Stimulated activated naive B cell treated with anti-CD40 and anti-IgM and Interleukin-4, amounts not matched to agents 10 μg/mL and 1 μg/mL and 100 μg/mL, for 72 hours (primary cell): ENCODE data around the gene METTL22.
A peak's percentile ranks its signal among the peaks of the same experiment; 100 is the strongest.

Experiments
- ATAC-seq, 2 donors: fragments of 150-1000 bp; cut with Tn5 transposase; replicated peaks; 2 replicates each; pipeline ENCODE4 v1.10.0; 2021; ENCODE audit warnings: moderate library complexity in 1 of 2
- DNase-seq: peaks from one replicate; pipeline ENCODE4 v3.0.0; 2021
- H3K27ac Mint-ChIP-seq: one replicate; pipeline ENCODE4 v1.8.0; 2022; ENCODE audit warnings: mild to moderate bottlenecking, mixed read lengths
- H3K27me3 Mint-ChIP-seq, 2 donors: one replicate each; pipeline ENCODE4 v1.8.0; 2022; ENCODE audit warnings: mixed read lengths in 2 of 2
- H3K36me3 Mint-ChIP-seq, 2 donors: one replicate each; pipeline ENCODE4 v1.8.0; 2022; ENCODE audit warnings: mixed read lengths in 2 of 2, mild to moderate bottlenecking in 1 of 2
- H3K4me1 Mint-ChIP-seq, 2 donors: one replicate each; pipeline ENCODE4 v1.8.0; 2022; ENCODE audit warnings: mixed read lengths in 2 of 2, mild to moderate bottlenecking in 1 of 2
- H3K4me3 Mint-ChIP-seq, 2 donors: one replicate each; pipeline ENCODE4 v1.8.0; 2022; ENCODE audit warnings: mild to moderate bottlenecking in 2 of 2, mixed read lengths in 2 of 2, moderate library complexity in 1 of 2
- H3K9me3 Mint-ChIP-seq, 2 donors: one replicate each; pipeline ENCODE4 v1.8.0; 2022; ENCODE audit warnings: mixed read lengths in 2 of 2, mild to moderate bottlenecking in 1 of 2

Gene METTL22, protein sequence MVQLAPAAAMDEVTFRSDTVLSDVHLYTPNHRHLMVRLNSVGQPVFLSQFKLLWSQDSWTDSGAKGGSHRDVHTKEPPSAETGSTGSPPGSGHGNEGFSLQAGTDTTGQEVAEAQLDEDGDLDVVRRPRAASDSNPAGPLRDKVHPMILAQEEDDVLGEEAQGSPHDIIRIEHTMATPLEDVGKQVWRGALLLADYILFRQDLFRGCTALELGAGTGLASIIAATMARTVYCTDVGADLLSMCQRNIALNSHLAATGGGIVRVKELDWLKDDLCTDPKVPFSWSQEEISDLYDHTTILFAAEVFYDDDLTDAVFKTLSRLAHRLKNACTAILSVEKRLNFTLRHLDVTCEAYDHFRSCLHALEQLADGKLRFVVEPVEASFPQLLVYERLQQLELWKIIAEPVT

DNA sequence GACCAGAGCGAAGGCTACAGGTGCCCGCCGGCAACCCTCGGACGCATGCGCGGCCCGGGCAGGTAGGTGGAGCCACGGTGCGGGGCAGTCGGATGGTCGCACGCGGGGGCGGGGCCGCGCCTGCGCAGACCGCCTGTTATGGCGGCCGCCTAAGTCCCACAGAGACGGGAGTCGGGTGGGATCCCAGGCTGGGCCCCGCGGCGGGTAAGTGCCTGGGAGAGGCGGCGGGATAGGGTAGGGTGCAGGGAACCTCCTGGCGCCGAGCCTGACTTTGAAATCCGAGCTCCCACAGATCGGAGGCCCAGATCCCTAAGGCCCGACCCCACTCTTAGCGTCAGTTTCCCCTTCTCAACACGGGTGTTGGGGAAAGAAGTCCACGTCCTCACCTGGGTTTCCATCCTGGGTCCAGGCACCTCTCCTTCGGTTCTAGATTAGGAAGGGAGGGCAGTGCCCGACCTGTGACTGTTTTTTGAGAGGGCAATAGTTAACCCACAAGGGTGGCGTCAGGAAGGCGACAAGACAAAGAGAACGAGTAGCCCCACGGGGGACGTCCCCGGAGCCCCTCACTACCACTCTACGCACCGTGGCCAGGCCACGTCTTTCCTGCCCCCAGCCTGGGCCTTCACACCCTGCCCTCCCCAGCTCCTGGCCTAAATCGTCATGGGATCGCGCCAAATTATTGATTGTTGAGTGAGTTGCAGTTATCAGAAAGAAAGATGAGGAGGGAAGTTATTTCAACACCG lies at the start of gene METTL22:
Gene METTL22 (plus strand): TSS at position 127 of the 743 bp plus-strand sequence. CDS start 3,968 bp downstream, outside the sequence.
- peak within 1 kb of the TSS; percentile 94 to 99 for H3K4me3 Mint-ChIP-seq
- H3K36me3 Mint-ChIP-seq = peaks cover 12 to 17% of the 10 kb centered on the region in 2 donors
- peaks cover 7 to 41% of the 10 kb centered on the region in 2 donors for H3K4me1 Mint-ChIP-seq
- ATAC-seq = peak; percentile 94 to 96
- DNase-seq = peak; percentile 87
- H3K9me3 Mint-ChIP-seq = no peaks in the 10 kb centered on the region
- H3K27me3 Mint-ChIP-seq = peaks cover 3 to 4% of the 10 kb centered on the region in 2 donors
- peak within 1 kb of the TSS; percentile 96 for H3K27ac Mint-ChIP-seq

DNA sequence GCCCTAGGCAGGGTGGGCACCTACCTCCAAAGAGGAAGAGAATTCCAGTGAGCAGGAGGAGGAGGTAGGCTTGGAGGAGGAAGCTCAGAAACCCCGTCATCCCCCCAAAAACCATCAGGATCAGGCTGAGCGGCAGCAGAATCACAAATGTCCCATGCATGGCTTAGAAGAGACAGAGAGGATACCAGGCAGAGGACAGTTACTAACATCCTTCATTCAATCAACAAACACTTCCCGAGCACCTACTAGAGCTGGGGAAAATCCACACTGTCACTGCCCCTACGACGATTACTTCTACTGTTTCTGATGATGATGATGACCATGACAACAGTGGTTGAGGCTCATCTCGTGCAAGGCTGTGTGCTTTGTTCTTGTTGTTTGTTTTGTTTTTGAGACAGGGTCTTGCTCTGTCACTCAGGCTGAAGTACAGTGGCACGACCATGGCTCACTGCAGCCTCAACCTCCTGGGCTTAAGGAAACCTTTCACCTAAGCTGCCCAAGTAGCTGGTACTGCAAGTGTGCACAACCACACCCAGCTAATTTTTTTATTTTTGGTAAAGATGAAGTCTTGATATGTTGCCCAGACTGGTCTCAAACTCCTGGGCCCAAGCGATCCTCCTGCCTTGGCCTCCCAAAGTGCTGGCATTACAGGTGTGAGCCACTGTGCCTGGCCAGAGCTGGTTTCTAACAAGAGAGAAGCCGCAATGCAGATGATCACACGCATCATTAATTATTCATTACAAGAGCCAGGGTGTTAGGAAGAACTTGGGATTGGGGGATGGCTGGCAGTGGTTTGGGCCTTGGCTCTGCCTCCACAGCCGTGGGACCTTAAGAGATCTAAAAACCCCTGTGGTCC lies 49.2 kb upstream of the METTL22 start:
- ATAC-seq (no peak), DNase-seq (no peak)
- no peak overlapping the region for H3K27ac Mint-ChIP-seq
- peaks cover 4 to 9% of the 10 kb centered on the region in 2 donors for H3K4me1 Mint-ChIP-seq
- H3K4me3 Mint-ChIP-seq = no peak overlapping the region
- no peaks in the 10 kb centered on the region for H3K36me3 Mint-ChIP-seq
- H3K9me3 Mint-ChIP-seq = no peaks in the 10 kb centered on the region
- peaks cover 26 to 45% of the 10 kb centered on the region in 2 donors for H3K27me3 Mint-ChIP-seq

DNA sequence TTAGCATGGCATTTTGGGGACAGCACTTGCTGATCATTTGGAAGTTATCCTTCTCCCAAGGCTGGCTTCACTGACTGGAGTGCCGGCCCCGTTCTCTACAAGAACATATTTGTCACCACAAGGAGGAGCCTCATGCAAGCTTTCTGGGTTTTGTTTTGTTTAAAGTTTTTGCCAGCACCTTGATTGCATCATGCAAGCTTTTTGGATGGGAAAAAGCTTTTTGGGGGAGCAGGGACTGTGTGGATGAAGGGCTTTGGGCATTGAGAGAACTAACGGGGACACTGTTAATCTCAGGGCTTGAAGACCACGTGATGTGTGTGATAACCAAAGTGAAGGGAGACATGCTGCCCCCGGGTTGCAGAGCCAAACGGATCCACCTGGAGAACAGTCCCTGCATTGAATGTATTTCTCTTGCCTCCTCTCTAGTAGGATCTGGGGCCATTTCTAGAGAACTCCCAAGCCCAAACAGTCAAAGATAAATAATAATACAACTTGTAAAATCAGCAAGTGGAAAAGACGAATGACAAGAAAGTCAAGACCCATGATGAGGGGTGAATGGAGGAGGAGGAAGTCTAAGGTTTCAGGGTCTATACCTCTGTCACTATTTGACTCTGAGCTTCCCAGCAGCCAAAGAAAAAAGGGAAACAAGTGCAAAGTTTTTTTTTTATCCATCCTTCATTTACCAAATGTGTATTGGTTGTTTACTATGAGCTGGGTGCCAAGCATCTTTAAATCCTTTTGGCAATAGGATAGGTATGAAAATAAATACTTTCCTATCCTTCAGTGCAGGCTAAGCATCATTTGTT lies 48.4 kb upstream of the METTL22 start:
- no peak for DNase-seq
- H3K9me3 Mint-ChIP-seq = no peaks in the 10 kb centered on the region
- no peak overlapping the region for H3K27ac Mint-ChIP-seq
- H3K27me3 Mint-ChIP-seq = peaks cover 26 to 45% of the 10 kb centered on the region in 2 donors
- no peaks in the 10 kb centered on the region for H3K36me3 Mint-ChIP-seq
- ATAC-seq = no peak
- peaks cover 2 to 3% of the 10 kb centered on the region in 2 donors for H3K4me1 Mint-ChIP-seq
- H3K4me3 Mint-ChIP-seq = no peak overlapping the region

DNA sequence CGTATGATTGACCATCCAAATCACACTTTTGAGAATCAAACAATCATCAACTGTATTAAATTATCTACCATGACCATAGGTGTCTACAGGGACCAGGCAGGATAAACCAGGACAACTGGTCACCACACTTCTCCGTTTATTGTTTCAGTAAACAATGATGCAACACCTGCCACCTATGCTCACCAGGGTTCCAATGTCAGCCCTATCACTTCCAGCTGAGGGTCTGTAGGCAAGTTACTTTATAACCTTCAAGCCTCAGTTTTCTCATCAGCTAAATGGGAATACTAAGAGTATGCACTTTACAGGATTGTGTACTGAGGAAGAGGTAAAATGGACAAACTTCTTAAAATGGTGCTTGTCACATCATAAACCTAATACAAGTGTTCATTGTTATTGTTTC lies 46.1 kb upstream of the METTL22 start:
- Mint-ChIP-seq H3K27me3 (peaks cover 19 to 41% of the 10 kb centered on the region in 2 donors), H3K36me3 (no peaks in the 10 kb centered on the region), H3K4me3 (no peak overlapping the region), H3K27ac (no peak overlapping the region), H3K4me1 (peaks cover 0 to 2% of the 10 kb centered on the region in 2 donors), H3K9me3 (no peaks in the 10 kb centered on the region)
- ATAC-seq (no peak), DNase-seq (no peak)

DNA sequence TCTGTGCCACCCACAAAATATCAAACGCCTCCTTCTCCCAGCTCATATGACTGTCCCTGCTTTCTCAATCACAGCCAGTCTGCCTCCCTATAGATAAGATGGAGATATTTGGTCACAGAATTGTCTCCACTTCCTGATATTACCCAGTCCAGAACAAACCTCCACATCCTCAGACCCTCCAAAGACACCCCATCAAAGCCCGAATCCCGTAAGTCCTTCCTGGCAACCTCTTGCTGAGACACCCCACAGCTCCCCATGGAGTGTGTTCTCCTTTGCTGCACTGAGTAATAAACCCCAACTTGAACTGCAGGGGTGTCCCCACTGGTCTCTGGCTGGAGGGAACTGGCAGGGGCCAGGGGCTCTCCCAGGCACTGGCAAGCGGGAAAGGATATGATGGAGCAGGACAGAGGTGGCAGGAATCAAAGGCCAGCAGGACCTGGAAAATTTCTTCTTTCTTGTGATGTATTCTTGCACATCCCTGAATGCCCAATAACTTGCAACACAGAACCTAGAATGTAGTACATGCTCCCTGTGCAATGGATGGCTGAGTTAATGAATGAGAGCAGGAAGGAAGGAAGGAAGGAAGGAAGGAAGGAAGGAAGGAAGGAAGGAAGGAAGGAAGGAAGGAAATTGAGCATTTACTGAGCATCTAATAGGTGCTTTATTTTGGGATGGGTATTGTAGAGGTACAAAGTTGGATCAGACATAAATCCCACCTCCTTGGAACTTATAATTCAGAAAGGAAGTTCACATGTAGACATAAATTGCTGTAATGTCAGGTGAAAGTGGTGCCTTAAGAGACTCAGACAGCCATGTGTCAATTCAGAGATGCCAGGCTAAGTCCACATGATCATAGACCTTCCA lies 45.1 kb upstream of the METTL22 start:
- Mint-ChIP-seq H3K9me3 (no peaks in the 10 kb centered on the region), H3K27ac (no peak overlapping the region), H3K27me3 (peaks cover 16 to 38% of the 10 kb centered on the region in 2 donors), H3K4me1 (peaks cover 0 to 2% of the 10 kb centered on the region in 2 donors), H3K36me3 (no peaks in the 10 kb centered on the region), H3K4me3 (no peak overlapping the region)
- DNase-seq = no peak
- ATAC-seq = no peak

DNA sequence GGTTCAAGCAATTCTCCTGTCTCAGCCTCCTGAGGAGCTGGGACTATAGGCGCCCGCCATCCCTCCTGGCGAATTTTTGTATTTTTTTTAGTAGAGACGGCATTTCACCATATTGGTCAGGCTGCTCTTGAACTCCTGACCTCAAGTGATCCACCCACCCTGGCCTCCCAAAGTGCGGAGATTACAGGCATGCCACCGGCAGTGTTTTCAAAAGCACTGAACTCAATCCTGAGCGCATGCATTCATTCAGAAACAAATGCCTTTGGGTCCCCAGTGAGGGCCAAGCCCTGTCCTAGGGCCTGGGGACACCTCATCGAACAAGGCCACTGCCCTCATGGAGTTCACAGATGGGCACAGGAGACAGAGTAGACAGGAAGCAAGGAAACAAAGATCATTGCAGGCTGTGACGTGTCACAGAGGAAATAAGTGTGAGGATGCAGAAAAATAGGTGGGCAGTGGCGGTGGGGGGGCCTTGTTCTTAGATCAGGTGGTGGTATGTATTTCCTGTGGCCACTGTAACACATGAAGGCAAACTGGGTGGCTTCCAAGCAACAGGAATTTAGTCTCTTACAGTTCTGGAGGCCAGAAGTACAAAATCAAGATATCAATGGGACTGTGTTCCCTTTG lies 43.7 kb upstream of the METTL22 start:
- Mint-ChIP-seq H3K36me3 (peaks cover 3% of the 10 kb centered on the region in 2 donors), H3K9me3 (peaks cover 0 to 3% of the 10 kb centered on the region in 2 donors), H3K4me1 (peaks cover 10 to 12% of the 10 kb centered on the region in 2 donors), H3K27me3 (peaks cover 16 to 26% of the 10 kb centered on the region in 2 donors), H3K27ac (no peak overlapping the region), H3K4me3 (no peak overlapping the region)
- no peak for DNase-seq
- no peak for ATAC-seq

DNA sequence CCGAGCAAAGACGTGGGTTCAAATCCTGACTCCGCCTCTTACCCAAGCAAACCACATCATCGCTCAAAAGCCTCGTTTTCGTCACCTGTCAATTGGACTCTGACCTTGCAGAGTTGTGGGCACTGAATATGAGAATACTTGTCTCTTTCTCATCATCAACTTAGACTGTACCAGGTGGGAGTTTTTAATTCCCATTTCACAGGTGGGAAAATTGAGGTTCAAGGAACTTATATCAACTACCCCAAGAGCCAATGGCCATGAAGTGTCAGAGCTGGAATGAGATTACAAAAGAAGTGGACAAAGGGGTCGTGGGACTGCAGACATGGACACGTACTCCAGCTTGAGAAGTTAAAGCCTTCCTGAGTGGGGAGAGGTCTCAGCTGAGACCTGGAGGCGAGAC lies 41.9 kb upstream of the METTL22 start:
- no peak overlapping the region for H3K27ac Mint-ChIP-seq

DNA sequence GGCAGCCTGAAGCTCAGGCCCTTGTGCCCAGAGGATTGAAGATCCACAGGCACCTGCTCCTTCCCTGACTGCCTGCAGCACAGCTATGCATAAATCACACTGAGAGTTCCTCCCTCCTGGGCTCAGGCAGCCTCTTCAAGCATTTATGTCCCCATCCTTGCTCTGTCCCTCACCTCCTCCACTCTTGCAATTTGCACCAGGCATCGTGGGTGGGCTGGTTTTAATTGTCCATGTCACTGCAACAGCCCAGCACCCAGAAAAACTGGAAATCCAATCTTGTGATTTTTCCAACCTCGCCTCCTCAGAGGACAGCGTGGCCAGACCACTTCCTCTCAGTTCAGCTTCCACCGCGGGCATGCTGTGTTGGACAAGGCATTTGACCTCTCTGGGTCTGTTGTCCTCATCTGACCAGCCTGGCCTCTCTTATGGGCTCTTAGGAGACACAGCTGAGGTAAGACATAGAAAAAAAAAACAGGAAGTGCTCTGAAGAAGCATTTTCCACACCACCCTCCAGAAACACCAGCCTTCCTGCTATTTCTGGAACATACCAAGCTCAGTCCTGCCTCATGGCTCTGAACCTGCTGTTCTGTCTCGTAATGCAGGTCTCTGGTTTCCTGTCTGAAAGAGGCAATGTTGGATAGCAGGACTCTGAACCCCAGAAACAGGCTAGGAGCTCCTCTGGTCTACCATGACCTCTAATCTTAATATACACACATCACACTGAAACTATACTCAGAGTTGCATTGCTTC lies 39.5 kb upstream of the METTL22 start:
- Mint-ChIP-seq H3K27ac (peak overlapping the region; percentile 60), H3K4me3 (peak overlapping the region; percentile 32 to 53), H3K9me3 (peaks cover 0 to 3% of the 10 kb centered on the region in 2 donors), H3K4me1 (peaks cover 11 to 17% of the 10 kb centered on the region in 2 donors), H3K36me3 (peaks cover 3% of the 10 kb centered on the region in 2 donors), H3K27me3 (peaks cover 6 to 34% of the 10 kb centered on the region in 2 donors)
- ATAC-seq (peak; percentile 79 to 84), DNase-seq (no peak)

More for the DNA sequence above, 41.9 kb upstream of the METTL22 start:
- Mint-ChIP-seq H3K4me1 (peaks cover 13 to 17% of the 10 kb centered on the region in 2 donors), H3K36me3 (peaks cover 3% of the 10 kb centered on the region in 2 donors), H3K9me3 (peaks cover 0 to 3% of the 10 kb centered on the region in 2 donors), H3K27me3 (peaks cover 17 to 25% of the 10 kb centered on the region in 2 donors), H3K4me3 (no peak overlapping the region)
- ATAC-seq (no peak), DNase-seq (no peak)

DNA sequence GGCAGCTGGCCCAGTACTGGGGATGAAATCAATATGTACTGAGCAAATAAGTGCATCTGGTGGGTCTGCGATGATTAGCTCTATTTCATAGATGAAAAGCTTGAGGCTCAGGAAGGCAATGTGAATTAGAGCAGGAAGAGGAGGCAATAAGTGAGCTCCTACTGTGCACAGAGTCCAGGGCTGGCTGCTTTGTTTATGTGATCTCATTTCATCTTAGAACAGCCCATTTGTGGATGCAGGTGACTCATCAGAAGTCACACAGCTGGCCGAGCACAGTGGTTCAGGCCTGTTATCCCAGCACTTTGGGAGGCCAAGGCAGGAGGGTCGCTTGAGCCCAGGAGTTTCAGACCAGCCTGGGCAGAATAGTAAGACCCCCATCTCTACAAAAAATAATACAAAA lies 38.3 kb upstream of the METTL22 start:
- DNase-seq = no peak
- H3K27me3 Mint-ChIP-seq = peaks cover 13 to 43% of the 10 kb centered on the region in 2 donors

DNA sequence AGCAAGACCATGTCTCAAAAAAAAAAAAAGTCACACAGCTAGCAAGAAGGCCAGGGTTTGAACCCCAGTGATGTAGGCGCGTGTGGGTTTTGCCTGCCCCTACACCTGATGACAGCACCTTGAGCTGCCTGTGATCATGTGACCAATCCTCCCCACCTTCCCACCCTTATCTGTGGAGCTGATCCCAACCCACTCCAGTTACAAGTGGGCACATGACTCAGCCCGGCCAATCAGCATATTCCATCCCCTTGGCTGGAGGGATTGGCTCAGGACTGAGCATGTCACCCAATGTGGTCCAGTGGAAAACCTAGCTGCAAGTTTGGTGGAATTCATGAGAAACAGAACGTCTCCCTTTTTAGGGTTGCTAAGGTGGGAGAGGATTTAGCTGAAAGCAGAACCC lies 37.8 kb upstream of the METTL22 start:
- Mint-ChIP-seq H3K9me3 (peaks cover 0 to 3% of the 10 kb centered on the region in 2 donors), H3K4me3 (no peak overlapping the region), H3K4me1 (peaks cover 12 to 19% of the 10 kb centered on the region in 2 donors), H3K27ac (peak overlapping the region; percentile 56), H3K27me3 (peaks cover 18 to 43% of the 10 kb centered on the region in 2 donors), H3K36me3 (peaks cover 3% of the 10 kb centered on the region in 2 donors)
- DNase-seq = no peak
- no peak for ATAC-seq

More for the DNA sequence above, 38.3 kb upstream of the METTL22 start:
- peaks cover 3% of the 10 kb centered on the region in 2 donors for H3K36me3 Mint-ChIP-seq
- no peak overlapping the region for H3K4me3 Mint-ChIP-seq
- H3K27ac Mint-ChIP-seq = no peak overlapping the region
- peaks cover 0 to 3% of the 10 kb centered on the region in 2 donors for H3K9me3 Mint-ChIP-seq
- ATAC-seq = no peak
- peaks cover 11 to 17% of the 10 kb centered on the region in 2 donors for H3K4me1 Mint-ChIP-seq

DNA sequence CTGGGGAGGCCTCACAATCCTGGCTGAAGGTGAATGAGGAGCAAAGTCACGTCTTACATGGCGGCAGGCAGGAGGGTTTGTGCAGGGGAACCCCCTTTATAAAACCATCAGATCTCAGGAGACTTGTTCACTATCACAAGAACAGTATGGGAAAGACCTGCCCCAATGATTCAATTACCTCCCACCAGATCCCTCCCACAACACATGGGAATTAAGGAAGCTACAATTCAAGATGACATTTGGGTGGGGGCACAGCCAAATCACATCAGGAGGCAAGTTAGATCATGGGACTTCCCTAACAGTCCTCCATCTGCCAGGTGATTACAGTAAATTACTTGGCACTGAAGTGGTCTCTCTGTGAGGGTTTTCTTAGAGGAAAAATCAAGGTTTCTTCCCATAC lies 36.5 kb upstream of the METTL22 start:
- H3K27ac Mint-ChIP-seq = no peak overlapping the region
- no peak overlapping the region for H3K4me3 Mint-ChIP-seq
- H3K27me3 Mint-ChIP-seq = peaks cover 23 to 43% of the 10 kb centered on the region in 2 donors
- ATAC-seq (no peak), DNase-seq (no peak)
- H3K9me3 Mint-ChIP-seq = peaks cover 0 to 3% of the 10 kb centered on the region in 2 donors
- peaks cover 17 to 28% of the 10 kb centered on the region in 2 donors for H3K4me1 Mint-ChIP-seq
- peaks cover 3% of the 10 kb centered on the region in 2 donors for H3K36me3 Mint-ChIP-seq
